Neural progenitor cell (in vitro differentiated cells): Measurements from ENCODE around the gene DPH3. TPM values are rescaled to one million over a fixed set of nuclear protein-coding genes. Genes with fewer than 3 reads are reported as not detected.

Source experiments
- DNase-seq: peaks from one replicate; pipeline ENCODE4 v3.0.0-alpha.2; 2016; ENCODE audit warnings: low spot score
- H2AFZ ChIP-seq: fragments of 200-600 bp; sonication (generic); replicated peaks from 2 replicates; pipeline ENCODE4 v1.6.1; 2016; ENCODE audit warnings: antibody characterized with exemption
- H3F3A ChIP-seq: fragments of 200-600 bp; sonication (generic); 2 replicates; pipeline ENCODE4 v1.6.1; 2016; ENCODE audit warnings: antibody characterized with exemption, low read depth
- H3K27ac ChIP-seq: fragments of 200-600 bp; sonication (generic); 2 replicates; pipeline ENCODE4 v1.5.1; 2016; ENCODE audit warnings: mild to moderate bottlenecking
- H3K27me3 ChIP-seq: fragments of 200-600 bp; sonication (generic); 2 replicates; pipeline ENCODE4 v1.6.1; 2016; ENCODE audit warnings: mild to moderate bottlenecking, moderate library complexity
- H3K36me3 ChIP-seq: fragments of 200-600 bp; sonication (generic); 2 replicates; pipeline ENCODE4 v1.5.1; 2016
- H3K4me1 ChIP-seq: fragments of 200-600 bp; sonication (generic); 2 replicates; pipeline ENCODE4 v1.6.1; 2016; ENCODE audit warnings: mixed run types
- H3K4me2 ChIP-seq: fragments of 200-600 bp; sonication (generic); 2 replicates; pipeline ENCODE4 v1.6.1; 2016
- H3K4me3 ChIP-seq: fragments of 200-600 bp; sonication (generic); 2 replicates; pipeline ENCODE4 v1.5.1; 2016
- H3K79me2 ChIP-seq: fragments of 200-600 bp; sonication (generic); 2 replicates; pipeline ENCODE4 v1.6.1; 2016; ENCODE audit warnings: low read depth
- H3K9ac ChIP-seq: fragments of 200-600 bp; sonication (generic); 2 replicates; pipeline ENCODE4 v1.6.1; 2016
- H3K9me3 ChIP-seq: fragments of 200-600 bp; sonication (generic); 2 replicates; pipeline ENCODE4 v1.5.1; 2016; ENCODE audit warnings: low read depth
- H4K20me1 ChIP-seq: fragments of 200-600 bp; sonication (generic); 2 replicates; pipeline ENCODE4 v1.6.1; 2016; ENCODE audit warnings: low read depth
- H3K27ac Mint-ChIP-seq: 3 replicates; pipeline ENCODE4 v1.8.0; 2021; ENCODE audit warnings: mixed read lengths
- H3K27me3 Mint-ChIP-seq: 2 replicates; pipeline ENCODE4 v1.8.0; 2022; ENCODE audit warnings: low read depth, mild to moderate bottlenecking, inconsistent platforms, moderate library complexity, mixed read lengths; ENCODE audit not compliant: insufficient read depth
- H3K36me3 Mint-ChIP-seq: 3 replicates; pipeline ENCODE4 v1.8.0; 2021; ENCODE audit warnings: mixed read lengths
- H3K4me1 Mint-ChIP-seq: 3 replicates; pipeline ENCODE4 v1.8.0; 2021; ENCODE audit warnings: mixed read lengths
- H3K4me3 Mint-ChIP-seq: 3 replicates; pipeline ENCODE4 v1.8.0; 2021; ENCODE audit warnings: mild to moderate bottlenecking, moderate library complexity, mixed read lengths
- H3K9me3 Mint-ChIP-seq: 3 replicates; pipeline ENCODE4 v1.8.0; 2020; ENCODE audit warnings: mixed read lengths
- EZH2 ChIP-seq: fragments of 200-600 bp; sonication (generic); IDR thresholded peaks from 2 replicates; pipeline ENCODE4 v1.6.1; 2017; ENCODE audit warnings: antibody characterized with exemption, mild to moderate bottlenecking, moderate library complexity
- EZH2phosphoT487 ChIP-seq: fragments of 200-600 bp; sonication (generic); IDR thresholded peaks from 2 replicates; pipeline ENCODE4 v1.6.1; 2017; ENCODE audit warnings: antibody characterized with exemption
- total RNA-seq: library from RNA; depleted of rRNA; stranded (reverse); fragments of >200 nt; gene quantifications from 2 replicates; pipeline ENCODE4 v1.2.3, GENCODE V29; 2015; ENCODE audit warnings: low replicate concordance
- TF ChIP-seq, protein P1 (sequence below): fragments of 200-600 bp; sonication (generic); IDR thresholded peaks from 2 replicates; pipeline ENCODE4 v1.5.1; 2017; ENCODE audit warnings: antibody characterized with exemption, mild to moderate bottlenecking

Gene DPH3
- total RNA-seq, 1 donor from 2014 or later, result 31.2 TPM

DNA sequence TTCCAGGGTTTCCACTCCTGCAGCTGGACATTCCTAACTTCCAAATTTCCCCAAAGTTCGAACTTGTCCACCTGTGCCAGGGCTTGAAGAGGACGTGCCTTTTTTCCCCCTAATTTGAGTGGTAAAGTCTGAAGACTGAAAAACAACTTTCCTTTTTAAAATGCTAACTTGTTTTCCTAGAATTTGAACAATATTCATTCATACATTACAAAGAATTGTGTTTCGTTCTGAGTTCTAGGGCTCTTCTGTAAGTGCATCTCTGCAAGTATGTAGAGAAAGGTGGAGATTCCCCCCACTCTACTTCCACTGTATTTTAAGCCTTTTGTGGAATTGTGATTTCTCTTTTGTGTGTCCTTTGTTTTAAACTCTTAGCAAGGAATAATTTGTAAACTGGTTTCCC is 9.4 kb downstream of the DPH3 start:
- no peaks in the 10 kb centered on the region for H3K9me3 Mint-ChIP-seq
- H3K4me3 Mint-ChIP-seq, result no peak overlapping the region
- H3K79me2 ChIP-seq, result no peaks in the 10 kb centered on the region
- no peaks in the 10 kb centered on the region for H3K4me1 Mint-ChIP-seq
- H3K36me3 ChIP-seq, result no peaks in the 10 kb centered on the region
- H4K20me1 ChIP-seq, result no peaks in the 10 kb centered on the region
- no peak overlapping the region for H3K4me3 ChIP-seq
- H3K27ac Mint-ChIP-seq, result no peak overlapping the region
- H3K27ac ChIP-seq, result peak overlapping the region; percentile 49
- H3K27me3 Mint-ChIP-seq, result no peaks in the 10 kb centered on the region
- no peaks in the 10 kb centered on the region for H3K9me3 ChIP-seq
- H3F3A ChIP-seq, result peaks cover 16% of the 10 kb centered on the region
- no peak overlapping the region for H3K9ac ChIP-seq
- H2AFZ ChIP-seq, result no peak overlapping the region
- H3K4me1 ChIP-seq, result peaks cover 17% of the 10 kb centered on the region
- no peak for TF ChIP-seq EZH2
- no peak for TF ChIP-seq EZH2phosphoT487
- TF ChIP-seq, protein P1, sequence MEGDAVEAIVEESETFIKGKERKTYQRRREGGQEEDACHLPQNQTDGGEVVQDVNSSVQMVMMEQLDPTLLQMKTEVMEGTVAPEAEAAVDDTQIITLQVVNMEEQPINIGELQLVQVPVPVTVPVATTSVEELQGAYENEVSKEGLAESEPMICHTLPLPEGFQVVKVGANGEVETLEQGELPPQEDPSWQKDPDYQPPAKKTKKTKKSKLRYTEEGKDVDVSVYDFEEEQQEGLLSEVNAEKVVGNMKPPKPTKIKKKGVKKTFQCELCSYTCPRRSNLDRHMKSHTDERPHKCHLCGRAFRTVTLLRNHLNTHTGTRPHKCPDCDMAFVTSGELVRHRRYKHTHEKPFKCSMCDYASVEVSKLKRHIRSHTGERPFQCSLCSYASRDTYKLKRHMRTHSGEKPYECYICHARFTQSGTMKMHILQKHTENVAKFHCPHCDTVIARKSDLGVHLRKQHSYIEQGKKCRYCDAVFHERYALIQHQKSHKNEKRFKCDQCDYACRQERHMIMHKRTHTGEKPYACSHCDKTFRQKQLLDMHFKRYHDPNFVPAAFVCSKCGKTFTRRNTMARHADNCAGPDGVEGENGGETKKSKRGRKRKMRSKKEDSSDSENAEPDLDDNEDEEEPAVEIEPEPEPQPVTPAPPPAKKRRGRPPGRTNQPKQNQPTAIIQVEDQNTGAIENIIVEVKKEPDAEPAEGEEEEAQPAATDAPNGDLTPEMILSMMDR, result no peak
- DNase-seq, result no peak
- H3K36me3 Mint-ChIP-seq, result peaks cover 1% of the 10 kb centered on the region
- peak overlapping the region; percentile 52 for H3K4me2 ChIP-seq
- H3K27me3 ChIP-seq, result no peaks in the 10 kb centered on the region

DNA sequence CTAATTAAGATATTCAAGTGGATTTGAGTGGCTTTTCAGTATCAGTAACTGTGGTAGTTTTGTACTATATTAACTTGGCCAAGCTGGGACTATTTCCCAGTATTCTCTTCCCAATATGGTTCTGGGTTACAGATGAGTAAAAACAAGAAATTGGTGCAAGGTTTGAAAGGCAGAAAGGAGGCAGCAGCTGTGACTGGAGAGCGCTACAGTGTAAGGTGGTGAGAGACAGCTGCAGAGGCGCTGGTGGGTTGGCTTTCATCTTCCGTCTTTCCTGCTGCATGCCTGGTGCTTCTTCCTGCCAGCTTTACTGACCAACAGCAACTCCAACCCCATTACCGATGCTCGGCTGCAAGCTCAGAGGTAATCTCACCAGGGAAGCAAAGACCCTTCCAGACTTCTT is 9.8 kb downstream of the DPH3 start:
- Histone ChIP-seq H3F3A (peaks cover 16% of the 10 kb centered on the region), H3K9me3 (no peaks in the 10 kb centered on the region), H3K79me2 (no peaks in the 10 kb centered on the region), H4K20me1 (no peaks in the 10 kb centered on the region), H3K27me3 (no peaks in the 10 kb centered on the region), H3K27ac (peak overlapping the region; percentile 49), H3K4me2 (peak overlapping the region; percentile 52), H2AFZ (no peak overlapping the region), H3K9ac (no peak overlapping the region), H3K36me3 (no peaks in the 10 kb centered on the region), H3K4me1 (peaks cover 17% of the 10 kb centered on the region), H3K4me3 (no peak overlapping the region)
- Mint-ChIP-seq H3K4me3 (no peak overlapping the region), H3K27ac (no peak overlapping the region), H3K9me3 (no peaks in the 10 kb centered on the region), H3K4me1 (no peaks in the 10 kb centered on the region), H3K36me3 (peaks cover 1% of the 10 kb centered on the region), H3K27me3 (no peaks in the 10 kb centered on the region)
- no peak for DNase-seq
- TF ChIP-seq, protein P1, result no peak
- TF ChIP-seq EZH2, result no peak
- no peak for TF ChIP-seq EZH2phosphoT487

DNA sequence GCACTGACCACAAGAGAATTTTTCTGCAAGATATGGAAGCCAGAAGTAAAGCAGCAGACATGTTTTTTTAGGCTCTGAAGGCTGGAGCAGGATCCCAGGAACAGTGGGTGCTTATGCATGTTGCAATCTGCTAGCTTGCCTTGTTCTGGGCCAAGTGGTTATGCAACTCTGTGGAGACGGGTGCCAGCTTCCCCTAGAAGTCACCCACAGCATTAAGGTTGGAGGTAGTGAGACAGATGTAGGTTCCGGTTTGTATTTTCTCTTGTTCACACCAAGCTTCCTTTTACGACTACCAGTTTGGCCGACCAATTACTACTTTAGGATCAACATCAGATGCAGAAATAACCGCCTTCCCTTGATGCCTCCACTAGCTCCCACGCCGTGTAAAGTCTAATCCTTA is 11.1 kb downstream of the DPH3 start:
- H3K27ac Mint-ChIP-seq, result no peak overlapping the region
- Histone ChIP-seq H3K4me1 (peaks cover 17% of the 10 kb centered on the region), H3K9ac (no peak overlapping the region), H4K20me1 (no peaks in the 10 kb centered on the region), H3K4me3 (no peak overlapping the region), H3K4me2 (no peak overlapping the region), H3K9me3 (no peaks in the 10 kb centered on the region), H3K36me3 (no peaks in the 10 kb centered on the region), H2AFZ (no peak overlapping the region), H3K27ac (no peak overlapping the region), H3F3A (peaks cover 16% of the 10 kb centered on the region), H3K79me2 (no peaks in the 10 kb centered on the region), H3K27me3 (no peaks in the 10 kb centered on the region)
- no peaks in the 10 kb centered on the region for H3K4me1 Mint-ChIP-seq
- H3K4me3 Mint-ChIP-seq, result no peak overlapping the region
- no peaks in the 10 kb centered on the region for H3K9me3 Mint-ChIP-seq
- no peaks in the 10 kb centered on the region for H3K36me3 Mint-ChIP-seq
- no peaks in the 10 kb centered on the region for H3K27me3 Mint-ChIP-seq
- no peak for DNase-seq
- TF ChIP-seq, protein P1, result no peak

DNA sequence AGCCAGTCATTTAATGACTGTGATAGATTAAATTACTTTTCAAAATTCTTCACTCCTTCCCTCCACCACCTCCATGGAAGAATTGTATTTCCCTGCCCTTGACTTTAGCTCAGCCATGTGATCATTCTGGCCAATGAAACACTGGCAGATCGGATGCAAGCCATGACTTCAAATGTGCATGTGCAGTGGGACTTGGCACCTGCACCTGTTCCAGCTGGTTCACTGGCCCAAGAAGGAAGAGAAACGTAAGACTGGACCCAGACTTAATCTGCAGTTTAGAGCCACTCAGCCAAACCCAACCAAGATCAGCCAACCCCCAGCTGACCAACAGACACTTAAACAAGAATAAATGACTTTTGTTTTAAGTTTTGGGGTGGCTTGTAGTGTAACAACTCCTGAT is 11.8 kb downstream of the DPH3 start:
- H3K9me3 Mint-ChIP-seq, result no peaks in the 10 kb centered on the region
- no peak overlapping the region for H3K27ac Mint-ChIP-seq
- peaks cover 16% of the 10 kb centered on the region for H3F3A ChIP-seq
- TF ChIP-seq EZH2phosphoT487, result no peak
- TF ChIP-seq EZH2, result no peak
- TF ChIP-seq, protein P1, result no peak
- H3K4me1 Mint-ChIP-seq, result no peaks in the 10 kb centered on the region
- no peaks in the 10 kb centered on the region for H3K79me2 ChIP-seq
- peaks cover 17% of the 10 kb centered on the region for H3K4me1 ChIP-seq
- no peaks in the 10 kb centered on the region for H3K9me3 ChIP-seq
- no peak overlapping the region for H3K4me3 Mint-ChIP-seq
- H3K4me3 ChIP-seq, result no peak overlapping the region
- H3K27me3 ChIP-seq, result no peaks in the 10 kb centered on the region
- H3K27ac ChIP-seq, result no peak overlapping the region
- DNase-seq, result no peak
- H3K9ac ChIP-seq, result no peak overlapping the region
- no peaks in the 10 kb centered on the region for H3K27me3 Mint-ChIP-seq
- no peaks in the 10 kb centered on the region for H3K36me3 ChIP-seq
- H3K4me2 ChIP-seq, result no peak overlapping the region
- no peak overlapping the region for H2AFZ ChIP-seq
- no peaks in the 10 kb centered on the region for H3K36me3 Mint-ChIP-seq
- no peaks in the 10 kb centered on the region for H4K20me1 ChIP-seq
